Sciatic nerve (tissue), 2 donors: Measurements from ENCODE around the gene FCN1. TPM values are rescaled to one million over a fixed set of nuclear protein-coding genes. Genes with fewer than 3 reads are reported as not detected.

Experiments
- ATAC-seq: fragments of 200-7000 bp; cut with Tn5 transposase; one replicate; pipeline ENCODE4 v1.9.1; 2020; ENCODE audit warnings: mild to moderate bottlenecking, moderate library complexity
- DNase-seq: peaks from one replicate; pipeline ENCODE4 v3.0.0-alpha.2; 2020; ENCODE audit warnings: low spot score
- intact Hi-C: fragments of 100-400 bp; cut with DNase I; formaldehyde crosslinking; loops from one replicate; pipeline ENCODE4 v1.14.2; 2022
- total RNA-seq: library from RNA; stranded (reverse); fragmentation: NEBNext Ultra II Directional; extraction: Animal tissue kit (Norgen Biotek cat#: 25700); gene quantifications from one replicate; pipeline ENCODE4 v1.2.1, GENCODE V29; 2021
- donor health status: DM: no; HTN: no; CAD: no.
- donor health status: DM: no; HTN: no; CAD: no.

Gene FCN1
- total RNA-seq, 1 donor from 2014 or later, result 16.1 TPM

DNA sequence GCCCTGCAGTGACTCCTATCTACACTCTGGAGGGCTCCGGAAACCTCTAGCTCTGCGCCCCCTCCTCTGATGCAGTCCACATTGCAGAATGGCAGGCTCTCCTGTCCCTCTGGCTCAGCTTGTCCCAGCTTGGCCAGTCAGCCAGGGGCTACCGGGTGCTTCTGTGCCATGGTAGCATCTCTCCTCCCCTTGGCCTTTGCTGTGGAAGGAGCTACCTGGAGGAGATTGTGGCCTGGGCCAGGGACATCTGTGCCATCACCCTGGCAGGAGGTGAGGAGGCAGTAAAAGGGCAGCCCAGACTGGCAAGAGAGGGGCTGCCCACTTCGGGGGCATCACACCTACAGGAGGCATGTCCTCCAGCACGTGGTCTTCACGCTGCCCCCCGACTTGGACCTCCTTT is 38.1 kb upstream of the FCN1 start:
- ATAC-seq (no peak), DNase-seq (peak; percentile 37)
- intact Hi-C loops, result no loop called here

DNA sequence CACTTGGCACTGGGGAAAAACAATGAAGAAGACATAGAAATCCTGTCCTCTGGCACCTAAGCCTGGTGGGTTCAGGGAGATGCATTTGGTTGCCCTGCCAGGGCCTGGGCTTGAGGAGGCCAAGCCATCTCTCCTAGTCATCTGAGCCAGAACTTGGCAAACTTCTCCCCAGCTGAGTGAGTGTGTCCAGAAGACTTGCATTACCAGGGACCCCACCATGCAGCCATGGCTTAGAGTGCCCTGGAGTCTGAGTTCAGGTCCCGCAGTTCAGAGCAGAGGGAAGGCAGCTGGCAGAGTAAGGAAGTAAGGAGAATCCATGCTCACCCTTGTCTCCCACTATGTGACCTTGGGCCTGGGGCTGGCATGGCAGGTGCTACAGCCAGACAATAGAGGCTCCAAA is 37.4 kb upstream of the FCN1 start:
- intact Hi-C loops, result no loop called here
- DNase-seq (peak; percentile 12), ATAC-seq (no peak)

DNA sequence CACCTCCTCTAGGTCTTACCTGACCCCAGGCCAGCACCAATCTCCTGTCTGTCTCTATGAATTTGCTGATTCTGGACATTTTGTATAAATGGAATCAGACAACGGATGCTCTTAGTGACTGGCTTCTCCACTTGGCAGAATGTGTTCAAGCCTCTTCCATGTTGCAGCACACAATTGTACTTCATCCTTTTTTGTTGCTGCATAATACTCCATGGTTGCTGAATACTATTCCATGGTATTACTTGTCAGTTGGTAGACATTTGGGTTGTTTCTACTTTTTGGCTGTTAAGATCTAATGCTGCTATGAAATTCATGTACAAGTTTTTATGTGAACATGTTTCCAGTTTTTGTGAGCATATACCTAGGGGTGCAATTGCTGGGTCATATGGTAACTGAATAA is 34.3 kb upstream of the FCN1 start:
- DNase-seq, result peak; percentile 7
- intact Hi-C loops, result no loop called here
- ATAC-seq, result no peak

DNA sequence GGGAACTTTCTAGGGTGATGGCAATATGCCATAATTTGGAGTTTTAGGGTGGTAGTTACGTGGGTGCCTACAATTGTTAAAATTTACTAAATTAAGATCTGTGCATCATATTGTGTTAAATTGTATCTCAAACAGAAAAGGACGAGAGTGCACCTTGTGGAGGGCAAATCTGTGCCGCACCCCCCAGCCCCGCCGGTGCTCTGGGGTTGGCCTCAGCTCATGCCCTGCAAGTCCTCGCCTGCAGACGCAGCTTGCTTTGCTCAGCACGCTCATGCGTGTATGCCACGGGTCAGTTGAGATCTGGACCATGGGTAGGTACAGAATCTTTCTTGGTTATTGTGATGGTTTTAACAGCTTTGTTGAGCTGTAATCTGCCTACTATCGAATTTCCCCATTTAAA is 33.7 kb upstream of the FCN1 start:
- ATAC-seq (no peak), DNase-seq (peak; percentile 19)
- intact Hi-C loops, result no loop called here

DNA sequence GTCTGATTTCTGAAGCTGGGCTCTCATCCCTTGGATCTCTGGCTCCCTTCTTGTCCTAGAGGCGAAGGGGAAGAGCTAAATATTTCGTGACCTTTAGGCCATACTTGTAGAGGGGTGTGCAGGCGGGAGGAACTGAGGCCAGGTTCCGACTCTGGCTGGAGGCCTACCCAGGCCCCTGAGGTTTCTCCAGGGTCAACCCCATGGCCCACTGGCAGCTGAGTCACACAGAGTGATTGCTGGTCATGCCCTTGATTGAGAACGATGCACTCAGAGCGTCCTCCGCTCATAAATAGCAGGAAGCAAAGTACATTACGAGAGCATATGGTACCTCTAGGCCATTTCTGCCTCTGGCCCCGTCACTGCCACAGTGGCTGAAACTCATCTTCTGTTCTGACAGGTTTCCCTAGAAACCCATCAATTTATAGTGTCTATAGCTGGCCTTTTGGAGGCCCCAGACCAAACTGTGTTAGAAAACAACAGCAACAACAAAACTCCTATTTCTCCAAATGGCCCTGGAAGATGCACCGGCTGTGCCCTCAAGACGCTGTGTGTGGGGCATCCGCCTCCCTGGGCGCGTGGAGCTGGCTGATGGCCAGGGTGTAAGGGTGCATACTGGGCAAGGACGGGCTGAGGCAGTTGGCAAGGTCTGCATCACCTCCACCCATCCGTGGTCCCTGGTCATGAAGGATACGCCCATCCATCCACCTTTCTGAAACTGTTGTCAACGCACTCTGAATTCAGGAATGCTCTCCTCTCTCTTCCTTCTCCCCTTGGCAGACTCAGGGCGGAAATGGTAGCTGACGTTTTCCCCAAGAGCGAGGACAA is 32.9 kb upstream of the FCN1 start:
- intact Hi-C loops, result no loop called here
- peak; percentile 30 for DNase-seq

DNA sequence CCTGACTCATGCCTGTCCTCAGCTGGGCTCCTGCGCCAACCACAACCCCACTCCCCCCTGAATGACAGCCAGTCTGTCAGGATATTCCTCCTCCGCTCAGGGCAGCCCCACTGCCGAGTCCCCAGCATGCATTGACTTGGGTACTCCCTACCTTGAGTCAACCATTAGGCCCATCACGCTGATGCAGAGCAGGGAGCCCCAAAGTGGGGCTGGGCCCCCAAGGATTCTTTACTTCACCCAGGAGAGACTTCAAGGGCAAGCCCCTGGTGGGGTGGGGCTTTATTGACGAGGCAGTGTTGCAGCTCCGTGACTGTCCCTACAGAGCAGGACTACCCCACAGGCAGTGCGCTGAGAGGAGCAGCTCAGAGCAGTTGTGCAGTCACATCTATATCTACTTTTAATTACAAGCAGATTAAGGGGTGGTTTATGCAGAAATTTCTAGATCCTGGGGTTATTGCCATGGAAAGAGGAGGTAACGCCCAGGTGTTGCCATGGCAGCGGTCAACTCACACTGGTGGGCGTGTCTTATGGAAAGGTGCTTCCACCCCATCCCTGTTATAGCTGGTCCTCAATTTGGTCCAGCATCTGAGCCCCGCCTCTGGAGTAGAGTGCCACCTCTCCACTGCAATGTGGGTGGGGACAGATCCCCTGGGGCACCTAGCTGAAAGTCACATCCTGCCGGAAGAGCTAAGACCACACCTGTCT is 32.1 kb upstream of the FCN1 start:
- intact Hi-C loops, result no loop called here
- peak; percentile 42 for DNase-seq
- no peak for ATAC-seq

More for the DNA sequence above, 32.9 kb upstream of the FCN1 start:
- ATAC-seq, result no peak

DNA sequence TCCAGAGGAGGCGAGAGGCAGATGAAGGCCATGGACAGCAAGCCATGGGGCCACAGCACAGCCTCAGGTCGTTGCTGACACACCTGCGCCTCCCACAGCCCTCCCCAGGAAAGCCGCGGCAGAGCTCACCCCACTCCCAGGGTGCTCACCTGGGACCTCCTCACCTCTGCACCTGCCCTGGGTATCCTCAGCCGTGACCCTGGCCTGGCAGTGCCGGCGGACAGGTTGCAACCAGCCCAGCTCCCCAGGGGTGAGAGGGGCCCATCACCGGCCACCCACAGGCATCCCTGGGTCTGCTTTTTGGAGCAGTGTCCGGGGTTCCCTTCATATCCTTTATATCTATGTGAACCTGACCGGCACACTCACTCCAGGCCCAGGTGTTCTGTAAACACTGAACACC is 30.4 kb upstream of the FCN1 start:
- DNase-seq (no peak), ATAC-seq (no peak)
- intact Hi-C loops, result no loop called here

DNA sequence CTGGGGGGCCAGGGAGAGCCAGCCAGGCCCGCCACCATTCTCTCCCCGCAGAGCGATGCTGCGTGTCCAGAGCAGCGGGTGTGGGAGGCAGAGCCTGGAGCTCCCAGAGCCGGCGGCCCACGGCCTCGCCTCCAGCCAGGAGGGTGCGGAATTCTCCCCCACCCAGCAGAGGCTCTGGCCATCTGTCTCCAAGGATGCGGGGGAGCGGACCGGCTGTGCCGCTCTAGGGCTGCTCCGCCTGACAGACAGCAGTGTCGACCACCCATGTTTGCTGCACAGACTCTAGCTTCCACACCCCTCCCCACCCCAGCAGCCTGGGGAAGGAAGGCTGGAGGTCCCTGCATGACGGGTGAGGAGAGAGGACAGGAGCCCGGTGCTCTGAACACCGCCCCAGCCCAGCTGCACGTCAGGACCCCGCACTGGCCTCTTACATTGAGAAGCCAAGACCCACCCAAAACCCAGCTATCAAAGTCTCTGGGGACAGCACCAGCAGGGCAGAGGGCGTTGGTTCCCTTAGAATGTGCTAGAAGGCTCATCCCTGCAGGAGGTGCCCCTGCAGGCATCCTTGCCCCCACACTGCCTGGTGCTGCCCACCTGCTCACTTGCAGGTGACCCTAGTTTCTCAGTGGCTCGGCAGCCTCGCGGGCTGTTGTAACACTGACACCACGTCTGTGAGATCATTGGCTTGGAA is 29.7 kb upstream of the FCN1 start:
- ATAC-seq (no peak), DNase-seq (no peak)
- intact Hi-C loops, result no loop called here

DNA sequence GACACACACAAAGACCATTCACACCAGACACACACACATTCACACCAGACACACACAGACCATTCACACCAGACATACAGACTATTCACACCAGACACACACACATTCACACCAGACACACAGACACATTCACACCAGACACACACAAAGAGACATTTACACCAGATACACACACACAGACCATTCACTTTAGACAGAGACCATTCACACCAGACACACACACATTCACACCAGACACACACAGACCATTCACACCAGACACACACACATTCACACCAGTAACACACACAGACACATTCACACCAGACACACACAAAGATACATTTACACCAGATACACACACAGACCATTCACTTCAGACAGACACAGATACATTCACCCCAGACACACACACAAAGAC is 29.0 kb upstream of the FCN1 start:
- ATAC-seq (no peak), DNase-seq (no peak)
- intact Hi-C loops, result no loop called here

DNA sequence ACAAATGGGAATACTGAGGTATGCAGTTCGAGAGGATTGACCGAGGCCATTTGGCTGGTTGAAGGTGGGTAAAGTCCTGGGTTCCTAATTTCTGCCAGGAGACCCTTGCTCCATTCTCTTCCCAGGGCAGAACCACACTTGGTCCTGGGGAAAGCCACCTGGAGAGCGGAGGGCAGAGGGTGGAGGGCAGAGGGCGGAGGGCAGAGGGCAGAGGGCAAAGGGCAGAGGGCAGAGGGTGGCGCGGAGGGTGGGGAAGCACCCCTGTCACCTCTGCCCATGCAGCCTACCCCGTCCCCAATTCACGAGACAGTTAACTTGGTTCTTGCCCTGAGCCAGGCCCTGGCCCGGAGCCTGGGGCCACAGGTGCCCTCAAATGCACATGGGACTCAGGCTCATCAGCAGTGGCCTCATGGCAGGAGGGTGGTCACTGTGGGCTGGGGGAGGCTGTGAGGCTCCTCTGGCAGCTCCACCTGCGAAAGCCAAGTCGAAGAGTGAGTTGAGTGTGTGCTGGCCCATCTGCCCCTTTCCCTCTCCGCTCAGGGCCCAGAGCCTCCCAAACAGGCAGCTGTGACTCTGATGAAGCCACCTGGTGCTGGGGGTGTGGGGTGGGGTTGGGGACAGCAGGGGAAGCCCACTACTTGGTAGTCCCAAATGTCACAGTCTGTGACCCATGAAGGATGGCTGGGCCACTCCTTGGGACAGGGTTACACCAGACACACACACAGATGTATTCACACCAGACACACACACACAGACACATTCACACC is 28.0 kb upstream of the FCN1 start:
- ATAC-seq (no peak), DNase-seq (no peak)
- intact Hi-C loops, result no loop called here

DNA sequence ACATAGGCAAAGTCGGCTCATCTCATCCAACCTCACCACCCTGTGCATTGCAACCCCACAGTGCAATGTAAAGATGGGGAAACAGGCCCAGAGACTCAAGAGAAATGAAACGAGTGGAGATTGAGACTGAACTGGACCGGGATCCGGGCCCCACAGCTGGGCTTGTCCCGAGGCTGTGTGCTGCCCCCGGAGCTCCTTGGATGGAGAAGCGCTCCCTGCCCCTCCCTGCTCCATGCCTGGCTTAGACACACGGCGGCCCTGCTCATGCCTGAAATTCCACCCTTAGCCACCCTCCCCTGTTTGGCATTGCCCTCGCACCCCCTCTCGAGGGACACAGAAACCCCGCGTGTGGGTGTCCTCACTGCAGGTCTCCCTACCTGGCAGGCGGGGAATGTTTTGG is 27.2 kb upstream of the FCN1 start:
- ATAC-seq (peak; percentile 34), DNase-seq (no peak)
- intact Hi-C loops, result no loop called here

DNA sequence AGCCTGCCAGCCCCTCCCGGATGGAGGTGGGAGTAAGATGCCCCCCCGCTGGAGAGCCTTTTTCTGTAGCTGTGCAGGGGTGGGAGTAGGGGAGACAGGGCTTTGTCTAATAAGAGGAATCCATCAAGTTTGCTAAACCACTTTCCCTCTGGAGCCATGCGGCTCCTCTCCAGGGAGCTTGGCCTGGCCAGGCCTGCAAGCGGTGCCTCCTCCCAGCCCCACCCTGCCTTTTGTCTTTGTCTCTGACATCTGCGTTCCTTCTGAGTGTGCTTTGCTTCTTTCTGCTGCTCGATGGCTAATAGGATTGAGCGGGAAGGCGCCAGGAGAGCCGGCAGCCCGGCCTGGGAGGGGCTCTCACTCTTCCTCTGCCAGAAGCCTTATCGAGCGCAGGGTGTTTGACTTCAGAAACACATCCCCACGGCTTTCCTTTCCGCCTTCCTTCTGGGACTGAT is 26.7 kb upstream of the FCN1 start:
- ATAC-seq, result peak; percentile 70

DNA sequence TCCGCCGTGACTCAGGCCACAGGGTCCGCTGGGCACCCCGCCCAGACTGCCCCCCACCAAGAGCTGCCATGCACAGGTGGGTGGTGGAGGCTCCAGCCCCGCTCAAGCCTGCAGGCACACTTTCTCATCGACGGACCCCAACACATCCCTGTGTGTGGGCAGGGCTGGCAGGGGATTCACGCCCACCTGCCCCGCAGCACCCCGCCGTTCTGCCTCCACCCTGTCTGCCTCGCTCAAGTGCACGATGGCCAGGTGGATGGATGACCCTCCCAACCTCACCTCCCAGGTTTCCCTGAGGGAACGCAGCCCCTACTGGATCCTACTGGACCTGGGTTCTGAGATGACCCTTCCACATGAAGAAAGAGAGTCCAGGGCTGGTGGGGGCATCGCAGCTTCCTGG is 26.1 kb upstream of the FCN1 start:
- intact Hi-C loops, result no loop called here
- DNase-seq (no peak), ATAC-seq (no peak)

More for the DNA sequence above, 26.7 kb upstream of the FCN1 start:
- intact Hi-C loops, result no loop called here
- no peak for DNase-seq

DNA sequence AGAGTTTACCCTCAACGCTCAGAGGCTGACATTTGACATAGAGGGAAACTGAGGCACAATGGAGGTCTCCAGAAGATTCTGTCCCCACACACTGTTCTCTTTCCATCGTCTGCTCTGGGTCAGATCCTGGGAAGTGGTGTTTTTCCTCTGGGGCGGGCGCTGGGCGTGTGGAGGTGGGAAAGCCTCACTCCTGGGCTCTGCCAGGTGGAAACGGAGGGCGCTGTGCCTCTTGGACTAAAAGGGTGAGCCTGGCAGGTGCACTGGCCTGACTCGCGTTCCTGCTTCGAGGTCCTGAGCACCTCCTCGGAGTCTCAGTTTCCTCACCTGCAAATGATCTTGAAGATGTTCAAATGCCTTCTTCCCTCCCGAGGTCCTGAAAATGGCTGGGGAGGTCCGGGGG is 25.7 kb upstream of the FCN1 start:
- DNase-seq, result no peak
- intact Hi-C loops, result no loop called here
- no peak for ATAC-seq

DNA sequence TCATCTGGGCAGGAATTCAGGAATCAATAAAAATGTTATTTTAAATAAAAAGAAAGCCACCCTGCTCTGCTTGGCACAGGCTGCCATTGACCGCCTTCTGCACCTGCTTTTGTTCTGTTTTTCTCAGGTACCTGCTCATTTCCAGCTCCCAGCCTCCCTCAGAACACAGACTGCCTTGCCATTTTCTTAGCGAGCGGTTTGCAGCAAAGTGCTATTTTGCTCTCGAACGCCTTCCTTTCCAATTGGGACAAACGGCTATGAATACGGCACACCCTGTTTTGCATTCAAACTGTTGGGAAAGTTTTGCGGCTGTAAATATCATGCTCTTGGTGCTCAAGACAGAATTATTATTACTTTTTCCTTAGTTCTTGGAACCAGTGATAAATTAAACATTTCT is 25.1 kb upstream of the FCN1 start:
- intact Hi-C loops, result no loop called here
- DNase-seq (no peak), ATAC-seq (peak; percentile 20)

DNA sequence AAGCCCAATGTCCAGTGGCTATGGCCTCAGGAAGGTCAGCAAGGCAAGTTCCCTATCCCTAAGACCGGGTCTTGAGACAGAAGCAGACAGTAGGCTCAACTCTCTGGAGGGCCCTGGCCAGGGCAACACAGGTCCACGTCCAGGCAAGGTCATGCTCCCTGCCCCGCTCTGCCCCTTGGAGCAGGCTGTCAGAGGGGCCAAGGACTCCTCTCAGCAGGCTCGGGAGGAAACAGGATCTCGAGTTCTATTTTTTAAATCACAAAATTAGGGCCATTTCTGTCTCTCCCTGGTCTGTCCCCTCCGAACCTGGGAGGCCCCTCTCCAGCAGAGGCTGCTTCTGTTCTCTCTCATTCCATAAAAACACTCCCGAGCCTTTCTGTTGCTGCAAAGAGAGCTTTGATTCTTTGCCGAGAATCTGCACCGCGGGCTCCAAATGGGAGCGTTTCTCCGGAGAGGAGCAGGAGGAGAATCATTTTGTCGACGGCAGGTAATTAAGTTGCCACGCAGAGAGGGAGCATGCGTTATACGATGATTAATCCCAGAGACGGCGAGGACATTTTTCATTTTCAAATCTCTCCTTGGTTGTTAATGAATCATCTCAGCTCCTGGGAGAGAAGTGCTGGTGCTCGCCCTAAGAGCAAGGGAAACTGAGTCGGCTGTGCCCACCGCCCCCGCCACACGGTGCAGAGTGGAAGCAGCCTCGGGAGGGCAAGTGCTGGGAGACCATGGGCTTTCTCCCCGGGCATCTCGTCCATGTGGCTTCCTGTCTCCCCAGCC is 24.5 kb upstream of the FCN1 start:
- ATAC-seq, result no peak
- no peak for DNase-seq
- intact Hi-C loops, result no loop called here

DNA sequence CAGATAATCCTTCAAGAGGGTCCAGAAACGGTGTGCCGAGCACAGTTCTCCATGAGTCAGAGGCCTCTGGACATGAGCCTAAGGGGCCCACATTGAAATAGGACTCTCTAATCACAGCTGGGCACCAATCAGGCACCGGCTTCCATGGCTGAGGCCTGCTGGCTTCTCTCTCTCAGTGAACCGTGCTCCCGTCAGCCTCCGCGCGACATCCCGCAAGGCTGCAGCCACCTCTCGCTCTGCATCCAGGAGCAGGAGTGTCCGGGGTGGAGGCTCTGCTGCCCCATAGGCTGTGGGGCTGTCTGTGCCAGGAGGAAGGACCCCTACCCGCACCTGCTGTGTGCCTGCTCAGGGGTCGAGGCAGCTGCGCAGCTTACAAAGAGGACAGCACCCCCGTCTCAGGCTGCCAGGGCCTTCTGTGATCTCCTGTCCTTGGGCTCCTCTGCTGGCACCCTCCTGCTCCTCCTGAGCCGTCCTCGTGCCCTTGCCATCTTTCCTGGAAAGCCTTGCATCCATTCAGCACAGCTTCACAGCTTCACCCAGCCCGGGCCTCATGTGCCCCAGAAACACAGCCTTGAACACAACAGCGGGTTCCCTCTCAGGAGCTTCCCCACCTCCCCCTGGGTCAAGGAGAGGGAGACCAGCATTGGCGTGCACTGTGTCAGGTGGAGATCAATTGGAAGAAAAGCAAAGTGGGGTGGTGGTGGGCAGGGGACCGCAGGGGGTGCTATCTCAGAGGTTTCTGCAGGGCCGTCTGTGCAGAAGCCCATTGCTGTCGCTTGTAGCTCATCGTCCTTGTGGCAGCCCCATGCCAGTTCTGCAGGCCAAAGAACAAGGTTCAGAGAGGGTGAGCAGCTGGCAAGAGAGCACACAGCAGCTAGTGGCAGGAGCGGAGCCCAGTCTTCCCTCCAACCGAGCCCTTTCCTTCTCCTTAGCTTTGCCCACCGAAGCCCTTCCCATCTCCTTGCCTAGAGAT is 22.8 kb upstream of the FCN1 start:
- intact Hi-C loops, result no loop called here
- ATAC-seq (no peak), DNase-seq (no peak)
